GM21737 (cell line): ENCODE results near the gene JADE2.

Experiments
- ATAC-seq: cut with Tn5 transposase; IDR thresholded peaks from one replicate; pipeline ENCODE4 v1.9.1; 2021; ENCODE audit warnings: mild to moderate bottlenecking, moderate library complexity; ENCODE audit not compliant: unreplicated experiment

The JADE2 gene

DNA sequence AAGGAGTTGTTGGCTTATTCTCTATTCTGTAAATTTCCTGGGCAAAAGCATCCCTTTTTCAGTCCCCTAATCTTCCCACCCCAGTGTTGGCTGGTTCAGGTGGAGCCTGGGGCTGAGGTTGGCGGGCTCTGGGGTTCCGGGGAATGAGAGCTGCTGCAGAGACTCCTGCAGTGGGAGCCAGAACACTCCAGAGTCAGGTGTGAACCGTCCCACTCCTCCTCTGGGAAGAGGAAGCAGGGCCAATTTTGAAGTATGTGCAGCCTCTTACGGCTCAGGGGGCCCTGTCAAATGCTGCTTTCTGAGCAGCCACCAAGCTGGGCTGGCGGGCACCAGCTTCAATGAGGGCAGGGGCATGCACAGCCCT is 42.8 kb downstream of the JADE2 start:
- ATAC-seq, result no peak

DNA sequence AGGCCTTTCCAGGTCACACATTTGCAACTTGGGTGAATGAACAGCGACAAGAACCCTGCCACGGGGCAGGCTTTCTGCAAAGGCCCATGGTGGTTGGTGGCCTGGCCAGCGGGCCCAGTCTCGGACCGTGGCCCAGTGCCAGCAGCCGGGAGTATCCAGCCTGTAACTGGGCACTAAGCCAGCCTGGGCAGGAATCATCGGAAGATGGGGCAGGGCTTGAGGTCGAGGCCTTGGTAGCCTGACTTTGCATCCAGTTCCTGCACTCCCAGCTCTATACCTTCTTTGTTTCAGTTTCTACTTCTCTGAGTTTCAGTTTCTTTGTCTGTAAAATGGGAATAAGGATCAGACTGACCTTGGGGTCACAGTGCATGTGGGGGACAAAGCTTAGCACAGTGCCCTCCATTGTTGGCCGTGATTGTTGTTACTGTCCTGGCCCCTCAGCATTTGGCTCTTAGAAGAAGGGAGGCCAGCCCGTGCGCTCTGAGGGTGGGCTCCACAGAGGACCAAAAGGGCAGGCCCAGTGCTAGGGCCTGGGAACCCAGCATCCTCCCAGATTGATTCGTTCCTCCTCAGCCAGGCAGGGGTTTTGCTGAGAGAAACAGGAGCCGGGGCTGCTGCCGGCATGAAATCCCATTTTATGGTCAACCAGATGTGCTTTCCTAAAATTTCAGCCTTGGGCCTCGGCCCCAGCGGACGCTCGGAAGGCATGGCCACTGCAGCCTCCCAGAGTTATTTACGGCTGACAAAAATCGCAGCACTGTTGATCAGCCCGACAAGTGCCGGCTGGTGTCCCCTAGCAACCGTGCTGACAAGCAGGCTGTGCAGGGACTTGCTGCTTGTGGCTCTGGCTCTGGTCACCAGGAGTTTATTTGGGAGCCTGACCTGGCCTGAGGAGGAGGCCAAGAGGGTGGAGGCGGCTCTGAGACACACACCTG is 43.6 kb downstream of the JADE2 start:
- ATAC-seq, result no peak

DNA sequence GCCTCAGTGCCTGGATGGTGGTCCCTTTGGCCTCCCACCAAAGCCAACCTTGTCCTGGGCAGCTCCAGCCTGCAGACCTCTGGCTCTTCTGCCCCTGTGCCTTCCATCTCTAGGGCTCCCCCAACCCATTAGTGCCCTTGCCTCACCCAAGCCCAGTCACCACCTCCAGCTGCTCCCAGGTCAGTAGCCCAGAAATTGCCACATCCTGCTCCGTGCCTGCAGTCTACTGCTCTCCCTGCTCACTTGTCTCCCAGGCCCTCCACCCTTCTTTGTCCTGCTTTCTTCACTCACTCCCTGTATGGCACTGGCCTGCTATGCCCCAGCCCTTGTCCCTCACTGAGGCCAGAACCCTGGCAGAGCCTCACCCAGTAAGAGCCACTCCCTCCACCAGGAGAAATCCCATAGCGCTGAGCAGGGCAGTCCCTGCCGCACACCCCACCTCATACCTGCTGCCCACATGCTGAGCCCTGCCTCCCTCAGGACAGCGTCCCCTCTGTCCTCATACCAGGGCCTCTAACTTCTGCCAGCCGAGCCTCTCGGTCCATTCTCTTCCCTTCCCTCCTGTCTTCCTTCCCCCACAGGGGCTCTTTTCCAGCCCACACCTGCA is 44.4 kb downstream of the JADE2 start:
- ATAC-seq, result no peak

DNA sequence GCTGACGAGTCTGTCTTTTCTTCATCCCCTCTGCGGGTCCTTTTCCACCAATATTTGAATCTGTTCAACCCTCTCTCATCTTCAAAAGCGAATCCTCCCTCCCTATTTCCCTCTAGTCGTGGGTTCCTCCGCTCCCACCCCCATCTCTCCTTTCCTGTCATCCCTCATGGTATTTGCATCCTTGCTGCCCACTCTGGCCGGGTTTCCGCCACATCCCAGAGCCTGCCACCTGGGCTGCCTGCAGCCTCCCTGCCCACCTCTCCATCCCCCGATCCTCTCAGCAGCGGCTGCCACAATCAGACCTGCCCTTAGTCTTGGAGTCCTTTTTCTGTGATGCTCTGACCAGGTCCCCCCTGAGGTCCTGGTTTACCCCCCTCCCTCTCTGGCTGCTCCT is 44.9 kb downstream of the JADE2 start:
- ATAC-seq, result no peak

DNA sequence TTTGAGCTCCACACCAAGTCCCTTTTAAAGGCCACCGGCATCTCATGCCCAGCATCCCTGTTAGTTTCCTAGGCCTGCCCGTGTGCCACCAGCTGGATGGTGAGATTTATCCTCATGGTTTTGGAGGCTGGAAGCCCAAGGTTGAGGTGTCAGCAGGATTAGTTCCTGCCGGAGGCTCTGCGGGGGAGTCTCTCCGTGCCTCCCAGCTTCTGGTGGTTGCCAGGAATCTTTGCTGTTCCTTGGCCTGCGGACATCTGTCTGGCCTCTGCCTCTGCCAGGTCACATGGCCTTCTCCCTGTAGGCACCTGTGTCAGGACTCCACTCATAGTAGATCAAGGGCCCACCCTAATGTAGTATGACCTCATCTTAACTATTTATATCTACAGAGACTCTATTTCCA is 45.4 kb downstream of the JADE2 start:
- no peak for ATAC-seq

DNA sequence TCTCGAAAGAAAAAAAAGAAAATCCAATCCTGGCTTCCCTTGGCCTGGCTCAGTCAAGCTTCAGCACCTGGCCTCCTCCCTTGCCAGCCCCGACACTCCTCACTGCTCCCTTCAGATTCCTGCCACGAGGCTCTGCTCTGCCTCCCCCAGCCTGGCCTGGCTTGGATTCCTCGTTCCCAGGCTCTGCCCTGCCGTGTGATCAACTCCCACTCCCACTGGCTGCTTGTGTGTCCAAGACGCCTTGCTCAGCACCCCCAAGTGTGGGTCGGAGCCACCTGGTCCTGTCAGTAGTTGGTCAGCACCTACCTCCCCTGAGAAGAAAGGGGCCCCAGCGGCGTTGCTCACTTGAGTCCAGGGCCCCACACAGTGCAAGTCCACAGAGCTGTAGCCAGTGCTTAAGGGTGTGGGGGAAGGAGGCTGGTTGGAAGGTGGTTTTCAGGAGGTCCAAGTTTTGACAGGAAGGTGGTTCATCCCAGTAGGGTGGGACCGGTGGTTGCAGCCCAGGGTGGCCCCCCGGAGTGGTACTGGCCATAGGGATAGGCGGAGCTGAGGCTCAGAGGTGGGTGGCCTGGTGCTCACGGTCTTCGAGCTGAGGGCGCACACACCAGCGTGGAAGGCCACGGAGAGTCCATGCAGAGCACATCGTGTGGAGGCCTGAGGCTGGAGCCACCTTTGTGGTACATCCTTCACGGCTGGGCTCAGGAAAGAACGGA is 46.4 kb downstream of the JADE2 start:
- ATAC-seq, result no peak

DNA sequence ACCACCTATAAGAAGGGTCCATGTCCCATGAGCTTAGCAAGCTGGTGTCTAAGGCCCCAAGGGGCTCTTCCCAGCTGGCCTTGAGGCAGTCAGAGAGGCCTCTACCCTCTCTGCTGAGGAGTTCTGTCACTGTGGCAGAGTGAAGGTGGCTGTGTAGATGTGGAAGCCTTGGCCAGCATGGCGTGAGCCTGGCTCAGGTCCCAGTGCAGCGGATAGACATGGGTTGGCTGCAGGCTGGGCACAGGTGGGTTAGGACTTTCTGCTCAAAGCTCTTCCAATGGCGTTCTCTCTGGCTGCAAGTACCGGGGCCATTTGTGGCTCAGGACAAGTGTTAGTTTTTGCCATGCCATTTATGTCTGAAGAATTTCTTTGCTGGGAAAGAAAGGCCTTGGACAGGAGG is 47.3 kb downstream of the JADE2 start:
- no peak for ATAC-seq

DNA sequence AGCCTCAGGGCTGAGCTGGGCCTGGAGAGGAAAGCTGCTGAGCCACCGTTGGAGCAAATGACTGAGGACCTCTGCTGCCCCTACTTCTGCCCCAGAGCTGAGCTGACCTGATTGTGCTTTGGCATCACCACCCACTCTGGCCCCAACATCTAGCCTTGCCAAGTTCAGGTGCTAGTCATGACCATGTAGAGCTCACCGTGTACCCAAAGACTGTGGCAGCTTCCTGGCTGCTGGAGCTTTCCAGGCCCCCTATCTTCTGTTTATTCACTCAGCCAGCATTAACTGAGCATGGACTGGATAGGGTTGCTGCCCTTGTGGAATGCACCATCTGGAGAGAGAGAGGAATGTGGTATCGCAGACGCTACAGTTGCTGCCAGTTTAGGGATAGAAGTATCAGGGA is 49.1 kb downstream of the JADE2 start:
- no peak for ATAC-seq

DNA sequence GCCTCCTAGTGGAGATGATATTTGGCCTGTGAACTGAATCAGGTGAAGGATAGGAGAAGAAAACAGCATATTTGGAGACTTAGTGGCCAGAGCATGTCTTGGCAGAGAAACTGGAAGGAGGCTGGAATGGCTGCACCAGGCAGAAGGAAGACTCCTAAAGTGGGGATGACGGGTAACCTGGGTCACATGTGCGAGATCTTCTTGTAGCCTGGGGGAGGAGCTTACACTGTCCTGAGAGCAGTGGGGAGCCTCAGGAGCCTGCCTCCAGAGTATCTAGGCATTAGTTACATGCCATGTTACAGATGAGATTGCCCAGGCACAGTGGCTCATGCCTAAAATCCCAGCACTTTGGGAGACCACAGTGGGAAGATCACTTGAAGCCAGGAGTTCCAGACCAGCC is 49.8 kb downstream of the JADE2 start:
- no peak for ATAC-seq

DNA sequence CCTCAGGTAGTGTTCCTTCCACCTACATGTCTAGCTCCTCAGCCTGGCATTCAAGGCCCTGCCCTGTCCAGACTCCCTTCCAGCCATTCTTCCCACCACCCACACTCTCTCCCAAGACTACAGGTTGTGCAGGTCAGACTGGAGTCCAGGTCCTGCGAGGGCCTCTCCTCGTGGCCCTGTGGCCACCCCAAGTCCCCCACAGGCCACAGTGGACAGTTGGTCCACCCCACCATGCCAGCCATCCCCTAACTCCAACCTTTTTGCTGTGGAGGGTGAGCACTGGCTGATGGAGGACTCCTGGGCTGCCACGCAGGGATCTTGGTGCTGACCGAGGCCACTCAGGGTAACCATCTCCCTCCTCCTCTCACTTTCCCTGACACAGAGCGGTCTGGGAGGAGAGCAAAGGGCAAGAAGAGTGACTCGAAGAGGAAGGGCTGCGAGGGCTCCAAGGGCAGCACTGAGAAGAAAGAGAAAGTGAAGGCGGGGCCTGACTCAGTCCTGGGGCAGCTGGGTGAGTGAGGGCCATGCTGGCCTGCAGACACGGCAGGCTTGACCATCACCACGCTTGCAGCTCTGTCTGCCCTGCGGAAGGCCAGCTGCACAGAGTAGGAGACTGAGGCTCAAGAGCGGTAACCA is 51.0 kb downstream of the JADE2 start:
- ATAC-seq, result no peak

DNA sequence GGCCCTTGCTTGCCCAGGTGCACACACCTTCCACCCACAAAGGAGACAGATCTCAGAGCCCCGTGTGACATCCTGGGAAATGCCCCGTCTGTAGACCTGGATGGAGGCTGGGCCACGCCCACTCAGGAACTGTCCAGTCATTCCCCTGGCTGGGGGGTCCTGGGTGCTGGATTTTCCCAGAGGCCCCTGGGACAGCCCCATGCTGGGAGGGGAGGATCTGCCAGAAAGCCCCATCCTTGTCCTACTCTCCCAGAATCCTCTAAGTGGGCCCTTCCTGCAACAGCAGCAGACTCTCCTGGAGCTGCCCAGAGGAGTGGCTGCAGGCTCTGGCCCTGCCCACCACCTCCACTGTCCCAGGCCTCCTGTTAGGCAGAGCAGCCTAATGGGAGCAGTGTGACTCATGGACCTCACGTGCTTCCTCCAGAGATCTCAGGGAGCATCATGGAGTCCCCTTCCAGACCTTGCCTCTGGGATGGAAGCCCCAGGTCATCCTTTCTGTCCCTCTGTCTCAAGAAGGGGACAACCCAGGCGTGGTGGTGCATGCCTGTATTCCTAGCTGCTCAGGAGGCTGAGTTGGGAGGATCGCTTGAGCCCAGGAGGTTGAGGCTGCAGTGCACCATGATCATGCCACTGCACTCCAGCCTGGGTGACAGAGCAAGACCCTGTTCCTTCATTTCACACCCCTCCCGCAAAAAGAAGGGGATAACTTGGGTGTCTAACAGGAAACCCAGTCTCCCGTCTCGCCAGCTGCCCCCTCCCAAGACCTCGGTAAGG is 51.7 kb downstream of the JADE2 start:
- no peak for ATAC-seq

DNA sequence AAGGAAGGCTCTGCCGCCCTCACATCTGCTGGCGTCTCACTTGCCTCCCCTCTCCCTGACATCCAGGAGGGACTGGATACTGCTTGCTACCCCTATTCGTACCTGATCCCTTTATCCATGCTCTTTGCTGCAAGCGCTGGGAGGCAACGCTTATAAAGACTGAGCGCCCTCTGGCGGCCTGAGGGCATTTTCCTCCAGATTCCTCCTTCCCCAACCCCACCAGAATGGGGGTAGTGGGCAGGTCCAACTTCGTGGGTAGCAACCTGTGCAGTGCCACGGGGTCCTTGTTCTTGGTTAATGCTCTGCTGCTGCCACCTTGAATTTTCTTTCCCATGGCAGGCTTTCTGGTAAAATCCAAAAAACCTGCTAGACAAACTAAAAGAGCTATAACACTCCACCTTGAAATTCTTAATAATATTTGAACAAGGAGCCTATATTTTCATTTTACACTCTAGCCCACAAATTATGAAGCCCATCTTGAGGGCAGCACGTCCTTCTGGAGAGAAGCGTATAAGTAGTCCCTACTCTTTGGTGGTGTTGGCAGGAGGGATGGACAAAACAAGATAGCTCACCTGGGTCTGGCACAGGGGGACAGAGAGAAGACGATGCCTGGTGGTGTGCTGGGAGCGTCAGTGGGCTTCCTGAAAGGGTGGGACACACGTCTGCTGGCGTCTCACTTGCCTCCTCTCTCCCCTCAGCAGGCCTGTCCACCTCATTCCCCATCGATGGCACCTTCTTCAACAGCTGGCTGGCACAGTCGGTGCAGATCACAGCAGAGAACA is 52.5 kb downstream of the JADE2 start:
- ATAC-seq, result no peak

DNA sequence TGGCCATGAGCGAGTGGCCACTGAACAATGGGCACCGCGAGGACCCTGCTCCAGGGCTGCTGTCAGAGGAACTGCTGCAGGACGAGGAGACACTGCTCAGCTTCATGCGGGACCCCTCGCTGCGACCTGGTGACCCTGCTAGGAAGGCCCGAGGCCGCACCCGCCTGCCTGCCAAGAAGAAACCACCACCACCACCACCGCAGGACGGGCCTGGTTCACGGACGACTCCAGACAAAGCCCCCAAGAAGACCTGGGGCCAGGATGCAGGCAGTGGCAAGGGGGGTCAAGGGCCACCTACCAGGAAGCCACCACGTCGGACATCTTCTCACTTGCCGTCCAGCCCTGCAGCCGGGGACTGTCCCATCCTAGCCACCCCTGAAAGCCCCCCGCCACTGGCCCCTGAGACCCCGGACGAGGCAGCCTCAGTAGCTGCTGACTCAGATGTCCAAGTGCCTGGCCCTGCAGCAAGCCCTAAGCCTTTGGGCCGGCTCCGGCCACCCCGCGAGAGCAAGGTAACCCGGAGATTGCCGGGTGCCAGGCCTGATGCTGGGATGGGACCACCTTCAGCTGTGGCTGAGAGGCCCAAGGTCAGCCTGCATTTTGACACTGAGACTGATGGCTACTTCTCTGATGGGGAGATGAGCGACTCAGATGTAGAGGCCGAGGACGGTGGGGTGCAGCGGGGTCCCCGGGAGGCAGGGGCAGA is 53.3 kb downstream of the JADE2 start:
- ATAC-seq, result no peak

DNA sequence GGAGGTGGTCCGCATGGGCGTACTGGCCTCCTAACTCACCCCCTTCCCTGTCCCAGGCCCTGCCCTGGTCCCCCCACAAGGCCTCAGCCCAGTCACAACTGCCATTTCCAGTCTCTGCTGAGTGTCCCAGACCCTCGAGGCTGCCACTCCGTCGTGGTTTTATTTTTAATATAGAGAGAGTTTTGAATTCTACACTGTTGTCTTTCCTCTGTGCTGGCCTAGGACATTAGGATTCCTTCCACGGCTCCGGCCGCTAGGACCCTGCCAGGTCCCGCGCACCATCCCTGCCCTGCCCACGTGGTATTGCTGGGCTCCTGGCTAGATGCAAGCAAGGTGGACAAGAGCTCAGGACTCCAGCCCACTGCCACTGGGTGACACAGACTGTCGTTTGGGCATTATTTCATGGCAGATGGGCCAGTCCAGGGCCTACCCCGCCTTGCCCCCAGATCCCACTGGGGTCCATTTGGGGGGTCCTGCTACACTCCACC is 53.9 kb downstream of the JADE2 start:
- no peak for ATAC-seq

DNA sequence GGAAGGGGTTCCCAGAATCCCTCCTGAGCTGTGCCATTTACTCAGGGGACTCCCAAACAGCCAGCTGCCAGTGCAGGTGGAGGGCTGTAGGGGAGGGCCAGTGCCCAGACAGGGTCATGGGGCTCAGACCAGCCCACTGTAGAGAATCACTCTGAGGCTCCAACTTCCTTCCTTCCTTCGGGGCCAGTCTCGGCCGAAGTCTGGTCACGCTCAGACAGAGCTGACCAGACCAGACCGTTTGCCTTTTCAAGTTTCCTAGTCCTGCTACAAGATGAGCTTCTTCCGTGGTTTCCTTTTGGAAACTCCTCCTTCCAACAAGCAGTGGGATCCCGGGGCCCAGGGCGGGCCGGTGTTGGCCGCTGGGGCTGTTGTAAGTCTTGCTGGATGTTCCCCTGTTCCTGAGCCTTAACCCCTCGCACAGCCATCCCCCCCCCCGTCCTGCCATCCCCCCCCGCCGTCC is 54.6 kb downstream of the JADE2 start:
- ATAC-seq, result no peak

DNA sequence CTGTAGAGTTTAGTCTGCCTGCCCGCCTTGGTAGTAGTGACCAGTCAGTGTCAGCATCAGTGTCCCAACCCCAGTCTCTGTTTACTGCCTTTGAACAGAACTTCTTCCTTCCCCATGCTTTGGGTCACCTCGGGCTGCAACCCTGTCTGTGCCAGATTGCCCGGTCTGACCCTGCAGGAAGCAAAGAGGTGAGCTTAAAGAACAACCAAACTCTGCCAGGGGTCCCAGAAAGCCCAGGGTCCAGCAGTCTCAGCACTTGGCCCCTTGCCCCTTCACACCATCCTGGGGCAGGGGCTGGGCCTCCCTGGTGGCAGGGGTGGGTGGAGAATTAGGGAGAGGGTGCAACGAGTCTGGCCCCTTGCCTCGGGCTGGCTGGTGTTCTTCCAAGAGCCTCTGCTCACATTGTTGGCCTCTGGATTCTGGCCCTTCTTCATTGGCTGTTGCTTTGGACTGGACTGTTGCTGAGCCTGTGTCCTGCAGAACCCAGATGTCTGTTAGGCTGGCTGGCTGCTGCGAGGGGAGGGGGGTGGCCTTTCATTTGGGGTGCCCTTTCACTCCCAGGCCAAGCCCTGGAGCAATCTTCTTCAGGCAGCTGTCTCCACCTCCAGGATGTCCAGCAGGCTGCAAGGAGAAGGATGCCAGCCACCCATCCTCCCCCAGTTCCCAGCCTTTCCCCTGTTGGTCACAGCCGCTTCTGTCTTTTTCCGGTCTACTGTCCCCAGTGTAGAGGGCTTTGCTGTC is 55.9 kb downstream of the JADE2 start:
- no peak for ATAC-seq

DNA sequence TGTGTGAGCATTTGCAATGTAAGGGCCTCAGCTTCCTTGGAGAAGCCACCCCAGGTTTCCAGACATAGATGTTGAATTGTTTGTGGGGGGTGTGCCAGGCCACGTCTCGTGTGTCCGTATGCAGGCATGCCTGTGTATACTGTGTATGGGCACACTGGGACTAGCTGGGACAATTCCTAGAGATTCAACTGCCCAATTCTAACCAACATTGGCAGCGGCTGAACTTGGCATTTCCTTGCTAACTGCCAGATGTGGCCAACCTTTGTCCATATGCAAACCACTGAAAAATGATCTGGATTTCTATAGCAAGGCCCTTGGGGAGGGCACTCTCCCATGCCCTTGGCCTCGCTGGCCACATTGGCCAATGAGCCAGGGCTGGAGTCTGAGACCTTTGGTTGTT is 56.8 kb downstream of the JADE2 start:
- ATAC-seq, result no peak

DNA sequence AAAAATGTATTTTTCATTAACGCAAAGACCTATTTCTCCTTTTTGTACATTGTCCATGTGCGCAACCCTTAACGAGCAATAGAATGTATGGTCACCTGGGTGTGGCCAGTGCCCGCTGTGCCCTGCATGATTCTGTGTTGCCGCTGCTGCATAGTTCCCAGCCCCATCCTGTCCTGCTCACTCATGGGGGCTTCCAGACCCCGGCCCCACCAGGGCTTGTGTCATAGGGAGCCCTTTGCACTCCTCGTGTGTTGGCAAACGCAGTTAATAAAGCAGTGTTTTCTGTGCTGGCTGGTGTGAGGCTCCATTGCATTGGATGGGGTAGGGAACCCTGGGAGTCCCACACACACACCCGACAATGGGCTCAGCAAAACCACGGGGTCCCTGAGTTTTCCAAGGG is 57.5 kb downstream of the JADE2 start:
- no peak for ATAC-seq
